HCEC 1CT (cell line): ENCODE results near the gene FOXR1.
A peak's percentile ranks its signal among the peaks of the same experiment; 100 is the strongest.

Source experiments
- DNase-seq: peaks from one replicate; pipeline ENCODE4 v3.0.0-alpha.2; 2017

The FOXR1 gene, protein sequence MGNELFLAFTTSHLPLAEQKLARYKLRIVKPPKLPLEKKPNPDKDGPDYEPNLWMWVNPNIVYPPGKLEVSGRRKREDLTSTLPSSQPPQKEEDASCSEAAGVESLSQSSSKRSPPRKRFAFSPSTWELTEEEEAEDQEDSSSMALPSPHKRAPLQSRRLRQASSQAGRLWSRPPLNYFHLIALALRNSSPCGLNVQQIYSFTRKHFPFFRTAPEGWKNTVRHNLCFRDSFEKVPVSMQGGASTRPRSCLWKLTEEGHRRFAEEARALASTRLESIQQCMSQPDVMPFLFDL

DNA sequence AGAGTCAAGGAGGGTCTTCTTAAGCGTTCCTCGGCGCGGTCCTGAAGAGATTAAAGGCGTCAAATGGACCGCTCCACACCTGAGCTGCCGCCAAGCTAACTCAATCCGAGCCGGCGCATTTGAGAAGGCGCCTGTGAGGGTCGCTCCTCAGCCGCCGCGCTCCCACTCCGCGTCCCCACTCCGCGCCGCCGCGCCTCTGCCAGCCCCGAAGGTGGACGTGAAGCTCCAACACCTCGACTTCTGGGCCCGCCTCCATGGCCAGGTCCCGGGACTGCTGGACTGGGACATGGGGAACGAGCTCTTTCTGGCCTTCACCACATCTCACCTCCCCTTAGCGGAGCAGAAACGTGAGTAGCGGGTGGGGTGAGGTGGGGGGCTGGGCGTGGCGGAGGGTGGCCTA lies at the start of gene FOXR1:
Gene FOXR1, plus strand, starts transcription at position 116 of the 400 bp plus-strand sequence. Its CDS starts 171 bp downstream, at position 287.
- DNase-seq, result no peak

DNA sequence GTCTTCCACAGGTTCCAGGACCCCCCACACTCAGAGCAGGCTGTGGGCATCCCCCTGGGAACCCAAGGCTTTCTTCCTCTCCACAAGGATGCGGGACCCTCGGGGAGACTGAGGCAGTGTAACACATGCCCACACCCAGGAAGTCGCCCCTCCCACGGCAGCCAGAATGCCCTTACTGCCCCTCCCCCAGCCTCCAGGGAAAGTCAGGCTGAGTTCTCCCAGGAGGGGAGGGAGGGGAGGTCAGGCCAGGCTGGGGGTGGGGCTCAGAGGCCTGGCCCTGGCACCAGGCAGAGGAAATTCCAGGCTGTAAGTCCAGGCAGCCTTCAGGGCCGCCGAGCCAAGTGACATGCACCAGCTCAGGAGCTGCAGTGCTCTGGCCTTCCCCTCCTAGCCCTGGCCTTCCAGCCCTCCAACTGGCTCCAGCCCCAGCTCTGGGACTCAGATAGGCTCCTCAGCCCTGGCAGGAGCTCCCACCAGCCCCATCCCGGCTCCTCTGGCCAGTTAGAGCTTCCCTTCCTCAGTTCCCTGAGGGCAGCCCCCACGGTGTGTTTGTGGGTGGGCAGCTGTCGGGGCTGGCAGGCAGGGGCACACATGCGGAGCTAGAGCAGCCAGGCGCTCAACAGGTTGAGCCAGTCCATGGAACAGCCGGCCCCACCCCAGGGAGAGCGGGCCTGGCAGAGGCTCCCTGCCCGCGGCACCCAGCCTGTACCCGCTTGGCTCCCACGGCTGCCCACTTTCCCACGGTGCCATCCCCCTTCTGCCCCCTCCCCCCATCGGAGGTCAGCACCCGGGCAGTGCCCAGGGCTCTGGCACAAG lies 49.4 kb upstream of the FOXR1 start:
- peak; percentile 68 for DNase-seq

DNA sequence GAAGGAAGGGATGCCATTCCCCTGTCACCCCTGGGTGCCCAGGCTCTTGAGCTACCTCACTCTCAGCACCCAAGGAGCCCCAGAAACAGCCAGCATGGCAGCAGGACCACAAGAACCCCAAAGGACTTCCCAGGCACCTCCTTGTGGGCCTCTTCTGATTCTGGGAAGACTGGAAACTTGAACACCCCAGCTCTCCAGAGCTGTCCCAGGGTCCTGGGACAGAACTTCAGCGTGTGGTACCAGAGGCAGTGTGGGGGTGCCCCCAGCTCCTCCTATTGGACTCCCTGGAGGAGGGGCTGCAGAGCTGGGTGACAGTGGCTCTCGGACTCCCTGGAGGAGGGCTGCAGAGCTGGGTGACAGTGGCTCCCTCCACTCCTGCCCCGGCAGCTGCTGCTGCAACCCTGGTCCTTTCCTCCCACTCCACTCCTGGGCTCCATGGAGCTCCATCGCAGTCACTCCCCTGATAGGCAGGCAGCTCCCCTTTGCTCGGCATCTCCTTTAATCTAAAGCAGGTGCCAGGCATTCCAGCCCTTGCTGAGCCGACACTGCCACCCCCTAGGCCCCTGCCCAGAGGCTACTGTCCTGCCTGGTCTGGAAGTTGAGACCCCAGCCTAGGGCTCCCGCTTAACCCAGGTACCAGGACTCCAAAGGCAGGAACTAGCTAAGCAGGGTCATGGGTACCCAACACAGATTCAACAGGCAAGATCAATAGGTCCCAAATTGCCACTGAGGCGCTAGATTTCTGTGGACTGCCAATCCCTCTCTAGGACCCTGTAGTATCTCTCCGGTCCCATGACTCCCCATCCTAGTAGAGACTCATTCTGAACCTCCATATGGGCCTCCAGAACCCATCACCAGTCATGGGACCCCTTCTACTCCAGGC lies 48.6 kb upstream of the FOXR1 start:
- DNase-seq, result no peak

DNA sequence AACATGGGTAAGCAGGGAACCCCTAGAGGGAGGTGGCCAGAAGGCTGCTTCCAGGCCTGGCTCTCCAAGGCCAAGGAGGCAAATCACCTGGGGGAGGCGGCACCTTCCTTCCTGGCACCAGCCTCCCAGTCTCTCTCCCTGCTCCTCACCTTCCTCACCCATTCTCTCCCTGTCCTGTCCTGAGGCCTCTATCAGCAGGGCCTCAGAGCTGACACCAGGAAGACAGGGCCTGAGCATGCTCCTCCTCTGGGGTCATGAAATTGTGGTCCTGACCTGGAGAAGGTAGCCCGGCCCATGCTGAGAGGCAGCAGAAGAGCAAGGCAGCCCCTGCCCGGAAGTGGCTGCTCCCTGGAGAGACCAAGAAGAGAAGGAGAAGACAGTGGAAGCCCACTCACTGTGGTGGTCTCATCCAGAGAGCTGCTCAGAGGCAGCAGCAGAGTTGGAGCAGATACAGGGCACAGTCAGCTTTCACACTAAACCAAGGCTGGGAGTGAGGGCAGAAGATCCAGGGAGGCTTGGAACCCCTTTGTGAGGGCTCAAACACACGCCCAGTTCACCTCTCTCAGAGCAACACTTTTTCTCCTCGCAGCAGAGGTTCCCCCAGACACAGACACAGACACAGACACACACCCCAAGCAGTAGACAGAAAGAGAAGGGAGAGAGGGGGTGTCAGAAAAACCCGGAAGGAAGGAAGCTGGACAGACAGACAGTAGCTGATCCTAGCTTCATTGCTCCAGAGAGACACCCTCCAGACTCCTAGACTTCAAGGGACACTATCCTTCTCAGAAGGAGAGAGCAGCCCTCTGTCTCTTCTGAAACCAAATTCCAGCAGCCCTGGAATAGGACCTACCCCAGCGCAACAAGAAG lies 47.6 kb upstream of the FOXR1 start:
- no peak for DNase-seq

DNA sequence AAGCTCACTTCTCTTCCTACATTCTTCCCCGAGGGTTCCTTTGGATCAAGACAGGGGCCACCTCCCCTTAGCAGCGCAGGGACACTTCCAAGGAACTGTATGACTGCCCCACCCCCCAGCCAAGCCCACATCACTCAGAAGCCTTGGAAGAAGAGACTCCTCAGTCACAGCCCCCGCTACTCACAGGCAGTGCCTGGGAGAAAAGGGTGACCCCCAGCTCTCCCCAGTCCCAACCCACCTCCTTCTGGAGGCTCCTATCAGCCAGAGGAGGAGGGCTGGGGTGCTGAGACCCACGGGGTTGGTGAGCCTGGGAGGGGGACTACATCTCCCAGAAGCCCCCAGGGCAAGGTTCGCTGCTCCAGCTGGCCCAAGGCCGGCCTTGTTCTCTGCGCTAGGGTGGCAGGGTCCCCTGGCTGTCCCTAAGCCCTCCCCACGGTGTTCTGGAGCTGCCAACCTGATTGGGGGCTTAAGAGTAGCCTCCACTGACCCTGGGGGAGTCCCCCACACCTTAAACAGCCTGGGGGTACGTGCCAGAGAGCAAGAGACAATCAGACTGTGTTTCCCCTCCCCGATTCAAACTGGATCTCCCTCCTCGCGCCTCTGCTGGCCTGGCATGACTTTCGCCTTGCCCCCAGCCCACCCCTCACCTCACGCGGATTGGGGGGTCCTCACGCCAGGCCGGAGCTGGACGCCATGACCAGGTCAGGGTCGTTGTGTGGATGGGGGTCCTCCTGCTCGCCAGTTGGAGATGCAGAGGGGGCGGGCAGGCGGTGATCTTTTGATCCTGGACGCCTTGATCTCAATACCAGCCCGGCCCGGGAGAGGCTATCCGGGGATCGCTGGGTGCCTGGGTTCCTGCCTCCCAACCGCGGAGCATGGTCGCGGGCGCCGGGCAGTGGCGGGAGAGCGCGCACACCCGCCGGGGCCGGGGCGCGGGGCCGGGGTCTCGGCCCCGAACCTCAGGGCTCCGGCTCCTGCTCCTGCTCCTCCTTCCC lies 46.7 kb upstream of the FOXR1 start:
- DNase-seq, result no peak

DNA sequence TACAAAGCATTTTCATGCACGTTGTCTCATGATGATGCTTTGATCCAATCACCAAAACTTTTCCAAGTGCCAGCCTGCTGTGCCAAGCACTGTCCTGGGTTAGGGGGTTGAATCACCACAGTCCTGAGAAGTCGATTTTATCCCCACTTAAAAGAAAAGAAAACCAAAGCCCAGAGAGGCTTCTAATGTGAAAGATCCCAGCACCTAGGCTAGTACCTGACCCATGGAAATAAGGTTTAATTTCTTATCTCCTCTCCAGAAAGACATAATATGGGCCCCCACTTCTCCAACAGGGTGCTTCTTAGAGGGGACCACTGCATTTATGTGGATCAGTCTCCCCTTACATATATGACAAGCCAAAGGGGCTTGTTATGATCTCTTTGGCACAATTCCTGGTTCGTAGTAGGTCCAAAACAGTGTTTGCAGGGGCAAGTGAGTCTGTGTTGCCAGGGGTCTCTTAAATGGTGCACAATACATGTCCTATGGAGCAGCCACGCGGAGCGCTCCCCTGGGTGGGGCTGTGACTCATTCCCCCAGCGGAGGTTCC lies 43.9 kb upstream of the FOXR1 start:
- no peak for DNase-seq

DNA sequence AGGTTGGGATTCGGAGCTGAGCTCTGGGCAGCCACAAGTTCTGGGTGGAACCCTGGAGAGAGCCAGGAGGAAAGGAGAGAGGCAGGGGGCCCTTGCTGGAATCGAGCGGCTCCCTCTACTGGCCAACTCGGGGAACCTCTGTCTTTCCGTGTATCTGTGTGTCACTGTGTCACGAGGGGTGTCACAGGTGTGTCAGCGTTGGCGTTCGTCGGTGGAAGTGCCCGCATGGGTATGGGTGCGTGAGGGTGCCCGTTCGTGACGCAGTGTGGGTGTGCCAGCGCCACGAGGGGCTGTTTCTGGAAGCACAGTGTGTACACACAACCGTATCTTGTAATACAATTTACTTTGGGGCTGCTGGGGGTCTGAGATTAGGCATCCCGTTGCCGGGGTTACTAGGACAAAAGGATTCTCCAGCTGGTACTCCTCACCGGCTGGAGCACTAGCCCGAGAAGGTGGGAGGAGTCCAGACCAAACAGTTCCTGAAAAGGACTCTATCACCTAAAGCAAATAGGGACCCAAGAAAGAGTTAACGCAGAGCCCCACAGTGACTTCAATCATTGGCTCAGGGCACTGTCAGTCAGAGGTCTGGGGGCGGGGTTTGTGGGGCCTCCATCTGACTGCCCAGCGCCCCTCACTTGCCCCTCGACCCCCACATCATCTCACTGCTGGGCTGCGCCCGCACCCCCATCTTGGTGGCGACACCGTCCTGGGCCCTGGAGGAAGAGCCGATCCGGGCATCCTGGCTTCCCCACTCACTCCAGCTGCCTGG lies 43.3 kb upstream of the FOXR1 start:
- peak; percentile 94 for DNase-seq

DNA sequence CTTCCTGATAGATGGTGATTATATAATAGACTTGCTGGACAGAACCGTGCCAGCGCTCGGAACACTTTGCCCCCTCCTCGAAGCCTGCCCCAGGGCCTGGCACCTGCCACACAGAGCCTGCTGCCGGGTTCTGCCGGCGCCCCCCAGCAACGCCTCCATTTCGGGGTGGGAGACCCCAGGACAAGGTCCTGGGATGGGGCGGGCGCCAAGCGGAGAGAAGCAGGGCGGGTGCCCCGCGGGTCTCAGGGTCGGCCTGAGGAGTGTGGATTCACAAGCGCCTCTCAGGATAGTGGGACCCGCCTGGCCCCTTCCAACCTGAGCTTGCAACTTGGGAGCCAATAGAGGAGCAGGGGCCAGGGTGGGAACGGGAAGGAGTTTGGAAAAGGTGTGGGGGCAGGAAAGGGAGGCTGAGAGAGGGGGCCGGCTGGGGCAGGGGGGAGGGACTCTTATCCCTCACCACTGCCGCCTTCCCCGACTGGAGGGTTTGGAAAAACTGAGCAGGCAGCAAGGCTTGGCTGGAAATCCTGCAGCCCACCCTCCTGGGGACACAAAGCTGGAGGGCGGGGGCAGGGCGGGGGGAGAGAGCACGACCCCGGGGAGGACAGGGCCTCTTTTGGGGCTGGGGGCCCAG lies 42.6 kb upstream of the FOXR1 start:
- DNase-seq, result peak; percentile 44

DNA sequence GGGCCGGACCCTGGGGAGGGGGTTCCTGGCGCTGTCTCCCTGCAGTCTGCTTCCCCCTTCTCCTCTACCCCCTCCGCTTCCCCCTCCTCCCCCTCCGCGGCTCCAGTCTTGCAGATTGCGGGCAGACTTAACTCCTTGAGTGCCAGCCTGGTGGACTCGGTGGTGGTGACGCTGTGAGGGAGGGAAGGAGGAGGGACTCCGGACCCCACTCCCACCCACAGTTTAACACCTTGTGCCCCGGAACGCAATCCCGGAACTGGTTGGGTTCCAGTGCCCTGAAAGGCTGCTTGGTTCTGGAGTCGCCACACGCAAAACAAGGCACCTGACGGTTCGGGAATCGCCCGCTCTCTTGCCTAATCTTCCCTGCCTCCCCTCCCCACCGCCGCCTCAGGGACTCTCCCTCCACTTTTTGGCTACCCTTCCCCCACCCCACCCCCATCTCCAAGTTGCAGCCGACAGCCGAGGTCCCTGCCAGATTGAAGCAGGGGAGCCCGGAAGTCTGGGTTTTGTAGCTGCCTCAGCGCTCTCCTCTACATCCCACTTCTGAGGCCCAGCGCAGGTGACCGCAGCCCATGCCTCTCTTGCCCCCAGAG lies 42.0 kb upstream of the FOXR1 start:
- DNase-seq, result peak; percentile 64

DNA sequence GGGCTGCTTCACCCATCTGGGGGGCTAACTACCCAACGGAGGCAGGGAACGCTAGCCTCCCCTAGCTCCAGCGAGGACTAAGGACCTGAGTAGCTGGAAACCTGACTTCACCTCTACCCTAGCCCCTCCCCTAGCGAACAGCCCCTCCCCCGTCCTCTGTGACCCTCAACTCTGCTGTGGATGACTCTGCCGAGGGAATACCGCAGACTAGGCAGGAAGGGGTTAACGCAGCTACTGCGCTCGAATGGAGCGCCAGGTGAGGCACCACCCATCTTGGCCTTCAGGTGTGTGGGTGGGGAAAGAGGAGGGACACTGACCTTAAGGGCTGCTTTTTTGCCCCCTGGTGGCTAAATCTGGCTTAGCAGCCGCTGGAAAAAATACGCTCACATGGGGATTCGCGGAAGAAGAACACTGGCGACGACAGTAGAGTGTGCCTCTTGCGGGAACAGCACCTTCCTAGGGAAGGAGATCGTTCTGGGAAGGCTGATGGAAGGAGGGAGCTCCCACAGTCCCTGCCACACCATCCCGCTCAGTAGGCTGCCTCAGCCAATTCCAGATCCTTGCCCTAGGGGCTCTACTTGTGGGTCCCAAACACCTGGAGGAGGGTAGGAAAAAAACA lies 41.4 kb upstream of the FOXR1 start:
- DNase-seq, result peak; percentile 43

DNA sequence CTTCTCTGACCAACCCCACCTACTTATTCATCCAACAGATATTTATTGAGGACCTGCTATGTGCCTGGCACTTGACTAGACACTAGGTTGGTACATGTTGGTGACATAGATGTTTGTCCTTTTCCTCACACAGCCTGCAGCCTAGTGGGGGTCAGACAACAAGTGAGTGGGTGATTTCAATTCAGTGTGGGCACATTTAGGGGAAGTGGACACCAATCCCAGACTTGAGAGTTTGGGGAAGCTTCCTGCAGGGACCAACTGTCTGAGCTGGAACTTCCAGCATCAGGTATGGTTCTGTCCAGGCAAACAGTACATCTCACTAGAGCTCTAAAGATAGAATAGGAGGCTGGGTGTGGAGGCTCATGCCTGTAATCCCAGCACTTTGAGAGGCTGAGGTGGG lies 40.0 kb upstream of the FOXR1 start:
- no peak for DNase-seq

DNA sequence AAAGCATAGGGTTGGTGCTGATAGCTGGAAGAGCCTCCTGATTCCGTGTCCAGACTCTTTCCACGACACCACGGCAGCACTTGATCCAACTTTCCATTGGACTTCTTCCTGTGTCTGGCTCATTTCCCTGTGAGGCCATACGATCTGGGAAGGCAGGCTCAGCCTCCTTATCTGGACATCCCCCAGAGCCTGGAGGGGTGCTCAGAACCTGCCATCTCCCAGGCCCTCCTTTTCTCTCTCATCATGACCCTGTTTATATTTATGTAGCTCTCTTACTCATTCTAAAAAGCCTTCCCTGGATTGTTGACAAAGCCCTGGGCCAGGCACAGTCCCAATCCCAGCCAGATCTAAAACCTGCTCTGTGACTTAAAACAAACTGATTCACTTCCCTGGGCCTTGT lies 38.1 kb upstream of the FOXR1 start:
- DNase-seq, result no peak

DNA sequence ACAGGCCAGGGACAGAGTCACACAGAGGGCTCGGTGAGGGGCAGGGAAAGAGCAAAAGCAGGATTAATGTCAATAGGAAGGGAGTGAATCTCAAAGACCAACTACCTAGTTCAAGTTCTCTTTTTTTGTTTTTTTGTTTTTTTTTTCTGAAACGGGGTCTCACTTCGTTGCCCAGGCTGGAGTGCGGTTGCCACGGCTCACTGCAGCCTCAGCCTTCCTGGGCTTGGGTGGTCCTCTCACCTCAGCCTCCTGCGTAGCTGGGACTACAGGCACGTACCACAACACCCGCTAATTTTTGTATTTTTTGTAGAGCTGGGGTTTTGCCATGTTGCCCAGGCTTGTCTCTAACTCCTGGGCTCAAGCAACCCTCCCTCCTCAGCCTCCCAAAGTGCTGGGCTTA lies 36.2 kb upstream of the FOXR1 start:
- DNase-seq, result no peak

DNA sequence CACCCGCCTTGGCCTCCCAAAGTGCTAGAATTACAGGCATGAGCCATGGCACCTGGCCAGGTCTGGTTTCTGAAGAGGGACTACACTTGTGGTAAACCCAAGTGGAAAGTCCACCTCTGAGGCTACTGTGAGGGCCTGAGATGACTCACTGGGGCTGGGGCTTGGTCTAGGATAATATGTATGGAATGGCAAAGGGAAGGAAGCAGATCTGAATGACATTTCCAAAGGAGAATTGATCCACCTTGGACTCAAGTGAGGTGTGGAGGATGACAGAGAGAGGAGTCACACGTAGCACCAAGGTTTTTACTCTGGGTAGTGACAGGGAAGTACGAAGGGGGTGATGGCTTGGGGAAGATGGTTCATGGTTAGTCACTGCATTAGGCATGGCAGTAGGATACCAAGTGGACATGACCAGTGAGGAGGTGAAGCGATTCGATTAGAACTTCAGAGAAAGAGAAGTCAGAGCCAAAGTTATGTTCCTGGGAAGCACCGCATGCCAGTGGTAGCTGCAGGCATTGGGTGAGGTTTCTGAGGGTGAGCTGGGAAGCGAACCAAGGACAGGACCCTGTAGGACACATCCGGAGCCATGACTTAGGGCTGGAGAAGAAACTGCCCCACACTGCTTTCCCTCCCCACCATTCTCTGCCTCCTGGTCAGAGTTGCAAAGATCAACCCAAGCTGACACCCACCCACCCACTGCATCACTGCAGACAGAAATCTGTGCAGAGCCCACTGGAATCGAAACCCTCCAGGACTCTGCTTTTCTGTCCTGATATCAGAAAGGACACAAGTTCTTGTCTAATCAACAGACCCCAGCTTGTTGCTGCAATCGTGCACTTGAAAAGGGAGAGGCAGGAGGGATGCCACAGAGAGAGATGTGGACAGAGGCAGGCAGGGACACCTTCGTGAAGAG lies 32.8 kb upstream of the FOXR1 start:
- DNase-seq, result peak; percentile 30

DNA sequence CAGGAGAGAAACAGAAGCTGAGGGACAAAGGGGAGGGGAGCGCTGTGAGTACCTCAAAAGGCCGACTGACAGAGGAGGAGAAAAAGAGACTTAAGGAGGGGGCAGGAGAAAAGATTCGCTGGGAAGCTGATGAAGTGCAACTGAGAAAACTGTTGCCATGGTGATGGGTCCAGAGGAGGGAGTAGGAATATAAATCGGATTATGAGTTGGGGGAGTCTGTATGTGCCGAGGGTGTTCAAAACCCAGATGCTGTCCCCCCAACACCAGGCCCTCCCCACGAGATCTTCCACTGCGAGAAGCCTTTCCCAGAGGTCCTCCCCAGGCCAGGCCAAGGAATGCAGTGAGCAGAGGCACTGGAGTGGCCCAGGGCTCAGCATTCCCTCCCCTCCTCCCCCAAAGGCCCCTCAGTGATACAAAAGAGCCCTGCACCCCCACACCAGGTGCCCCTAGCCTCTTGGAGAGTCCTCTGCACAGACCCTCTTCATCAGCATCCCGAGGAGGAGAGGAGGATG lies 32.1 kb upstream of the FOXR1 start:
- no peak for DNase-seq

DNA sequence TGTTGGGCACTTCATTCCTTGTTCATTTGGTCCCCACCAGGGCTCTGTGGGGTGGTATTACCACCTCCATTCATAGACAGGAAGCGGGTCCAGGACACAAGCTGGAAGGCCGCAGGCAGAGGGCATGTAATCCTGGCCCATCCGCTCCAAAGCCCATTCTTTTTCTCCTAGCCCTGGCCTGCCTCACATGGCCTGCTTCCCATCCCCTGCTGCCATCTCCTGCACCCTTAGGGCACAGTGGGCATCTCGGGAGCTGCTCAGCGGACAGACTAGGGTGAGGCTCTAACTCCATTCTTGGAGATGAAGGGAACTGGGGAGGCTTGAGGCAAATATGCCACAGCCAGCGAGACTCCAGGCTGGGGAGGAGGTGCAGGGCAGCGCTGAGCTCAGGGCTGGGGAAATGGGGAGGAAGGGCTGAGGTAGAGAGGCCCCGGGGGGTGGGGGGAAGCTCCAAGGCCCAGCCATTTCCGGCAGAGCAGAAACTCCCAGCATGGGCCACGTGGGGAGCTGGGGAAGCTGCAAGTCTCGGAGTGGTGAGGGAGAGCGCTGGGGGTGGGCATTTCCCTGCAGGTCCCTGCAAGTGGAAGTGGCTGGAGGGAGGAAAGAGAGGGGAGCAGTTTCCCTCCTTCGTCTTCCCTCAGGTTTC lies 31.5 kb upstream of the FOXR1 start:
- DNase-seq, result no peak

DNA sequence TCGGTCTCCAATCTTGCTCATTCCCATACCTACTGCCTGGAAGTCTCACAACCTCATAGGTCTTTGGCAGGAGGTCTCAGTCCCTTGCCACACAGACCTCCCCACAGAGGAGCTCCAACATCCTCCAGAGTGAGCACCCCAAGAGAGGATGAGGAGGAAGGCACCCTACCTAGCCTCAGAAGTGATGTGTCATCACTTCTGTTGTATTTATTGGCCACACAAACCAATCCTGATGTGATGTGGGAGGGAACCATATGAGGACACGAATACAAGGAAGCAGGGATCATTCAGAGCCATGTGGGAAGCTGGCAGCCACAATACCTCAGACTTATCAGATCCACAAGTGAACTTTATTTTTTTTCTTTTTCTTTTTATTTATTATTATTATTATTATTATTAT lies 24.5 kb upstream of the FOXR1 start:
- DNase-seq, result no peak
